ENCODE results near the gene UPK1A.
"Not testable (repeated sequence)": the region's sequence is repeated elsewhere in the genome, so short reads cannot be mapped to it uniquely, and the experiment has no call there.

UPK1A gene

DNA sequence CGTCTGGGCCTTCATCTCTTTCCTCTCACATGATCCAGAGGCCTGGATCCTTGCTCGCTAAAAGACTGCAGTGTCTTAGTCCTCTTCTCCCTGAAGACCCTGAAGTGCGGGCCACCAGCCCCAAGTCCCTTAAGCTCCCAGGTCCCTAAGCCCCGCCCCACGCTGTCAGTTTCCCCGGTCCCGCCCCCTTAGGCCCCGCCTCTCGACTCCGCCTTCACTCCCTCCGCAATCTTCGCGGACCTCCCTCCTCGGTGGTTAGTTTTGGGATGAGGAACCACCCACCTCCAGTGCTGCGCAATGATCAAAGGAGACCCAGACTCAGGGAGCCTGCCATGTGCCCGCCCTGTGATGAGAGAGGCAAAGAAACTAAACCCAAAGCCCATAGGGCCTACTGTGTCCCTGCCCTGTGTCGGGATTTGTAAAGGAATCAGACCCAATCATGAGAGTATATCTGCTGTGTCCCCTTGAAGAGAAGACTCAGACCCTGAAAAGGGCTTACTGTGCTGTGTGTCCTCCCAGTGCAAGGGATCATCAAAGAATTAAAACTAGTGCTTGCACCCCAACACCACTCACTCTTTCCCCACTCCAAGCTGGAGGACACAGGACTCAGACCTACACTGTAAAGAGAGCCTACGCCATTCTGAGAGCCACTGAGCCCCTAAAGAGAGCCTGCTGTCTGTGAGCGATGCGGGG, 21.2 kb upstream of the UPK1A start:
- peak; percentile 65 for DNase-seq (ENCODE audit: low read depth)

DNA sequence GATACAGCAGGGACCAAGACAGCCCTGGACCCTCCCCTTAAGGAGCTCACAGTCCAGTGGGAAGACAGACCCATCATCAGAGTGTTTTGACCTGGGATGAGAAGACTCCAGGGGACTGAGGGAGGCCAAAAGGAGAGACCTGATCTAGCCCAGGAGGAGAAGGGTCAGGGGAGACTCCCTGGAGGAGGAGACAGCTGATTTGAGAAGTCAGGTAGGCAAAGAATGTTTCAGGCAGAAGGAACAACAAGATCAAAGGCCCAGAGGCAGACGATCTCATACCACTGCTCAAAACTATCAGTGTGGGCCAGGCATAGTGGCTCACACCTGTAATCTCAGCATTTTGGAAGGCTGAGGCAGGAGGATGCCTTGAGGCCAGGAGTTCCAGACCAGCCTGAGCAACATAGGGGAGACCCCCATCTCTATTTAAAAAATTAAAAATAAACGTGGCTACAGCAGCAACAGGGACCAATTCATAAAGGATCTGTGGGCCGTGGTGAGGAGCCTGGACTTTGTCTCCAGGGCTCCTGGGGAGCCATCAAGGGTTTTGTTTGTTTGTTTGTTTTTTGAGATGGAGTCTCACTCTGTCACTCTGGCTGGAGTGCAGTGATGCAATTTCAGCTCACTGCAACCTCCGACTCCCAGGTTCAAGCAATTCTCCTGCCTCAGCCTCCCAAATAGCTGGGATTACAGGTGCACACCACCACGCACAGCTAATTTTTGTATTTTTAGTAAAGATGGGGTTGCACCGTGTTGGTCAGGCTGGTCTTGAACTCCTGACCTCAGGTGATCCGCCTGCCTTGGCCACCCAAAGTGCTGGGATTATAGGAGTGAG, 20.4 kb upstream of the UPK1A start:
- no peak for DNase-seq (ENCODE audit: low read depth)

GRCh38 chr19:35648017-35648961, 18.0 kb upstream of the UPK1A start, which contains the start of gene COX6B1:
COX6B1 (plus strand) TSS chr19:35648323; CDS start chr19:35651244, 2,921 bp downstream.
- DNase-seq (ENCODE audit: low read depth), result peak; percentile 87

- DNase-seq (ENCODE audit: low read depth), result no peak
Observed at GRCh38 chr19:35650581-35650980, 15.7 kb upstream of the UPK1A start.

DNA sequence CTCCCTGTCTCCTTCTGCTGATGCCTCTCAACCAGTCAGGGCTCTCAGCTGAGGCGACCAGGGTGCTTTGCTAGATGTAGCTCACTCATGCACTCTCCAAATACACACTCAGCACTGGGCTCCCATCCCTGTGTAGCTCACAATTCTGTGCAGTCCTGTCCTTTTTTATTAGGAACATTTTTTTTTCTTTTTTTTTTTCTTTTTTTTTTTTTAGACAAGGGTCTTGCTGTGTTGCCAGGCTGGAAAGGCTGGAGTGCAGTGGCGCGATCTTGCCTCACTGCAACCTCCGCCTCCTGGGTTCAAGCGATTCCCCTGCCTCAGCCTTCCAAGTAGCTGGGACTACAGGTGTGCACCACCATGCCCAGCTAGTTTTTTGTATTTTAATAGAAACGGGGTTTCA, 11.5 kb upstream of the UPK1A start:
- not testable (repeated sequence) for DNase-seq (ENCODE audit: low read depth)

- DNase-seq (ENCODE audit: low read depth), result no peak
Observed at GRCh38 chr19:35655600-35655999, 10.7 kb upstream of the UPK1A start.

- no peak for DNase-seq (ENCODE audit: low read depth)
Observed at GRCh38 chr19:35656700-35657099, 9.6 kb upstream of the UPK1A start.

- DNase-seq (ENCODE audit: low read depth), result no peak
Observed at GRCh38 chr19:35657904-35658700, 8.2 kb upstream of the UPK1A start.

DNA sequence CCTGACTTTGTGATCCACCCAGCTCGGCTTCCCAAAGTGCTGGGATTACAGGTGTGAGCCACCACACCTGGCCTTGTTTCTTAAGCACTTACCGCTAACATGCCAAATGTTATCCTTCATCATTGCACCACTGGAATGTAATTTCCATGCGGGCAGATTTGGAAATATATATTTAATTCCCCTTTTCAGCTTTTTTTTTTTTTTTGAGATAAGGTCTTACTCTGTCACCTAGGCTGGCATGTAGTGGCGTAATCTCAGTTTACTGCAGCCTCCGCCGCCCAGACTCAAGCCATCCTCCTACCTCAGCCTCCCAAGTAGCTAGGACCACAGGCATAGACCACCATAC, 4.3 kb upstream of the UPK1A start:
- DNase-seq (ENCODE audit: low read depth), result no peak

GRCh38 chr19:35663981-35664380, 2.3 kb upstream of the UPK1A start:
- DNase-seq (ENCODE audit: low read depth), result no peak

GRCh38 chr19:35665157-35665556, 1.2 kb upstream of the UPK1A start:
- DNase-seq (ENCODE audit: low read depth), result no peak

DNA sequence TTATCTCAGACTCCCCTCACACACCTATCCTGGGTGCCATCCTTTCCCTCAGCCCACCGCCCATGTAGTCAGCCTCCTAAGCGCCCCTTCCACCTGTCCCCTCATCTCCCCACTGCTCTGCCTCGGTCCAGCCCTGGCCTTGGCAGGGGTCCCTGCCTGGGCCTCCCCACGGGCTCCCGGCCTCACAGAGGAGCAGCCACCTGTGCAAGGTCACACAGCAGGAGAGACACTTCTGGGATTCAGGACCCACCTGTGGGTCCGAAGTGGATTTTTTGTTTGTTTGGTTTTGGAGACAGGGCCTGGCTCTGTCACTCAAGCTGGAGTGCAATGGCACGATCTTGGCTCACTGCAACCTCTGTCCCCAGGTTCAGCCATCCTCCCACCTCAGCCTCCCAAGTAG, 713 bp upstream of the UPK1A start:
- DNase-seq (ENCODE audit: low read depth), result no peak

DNA sequence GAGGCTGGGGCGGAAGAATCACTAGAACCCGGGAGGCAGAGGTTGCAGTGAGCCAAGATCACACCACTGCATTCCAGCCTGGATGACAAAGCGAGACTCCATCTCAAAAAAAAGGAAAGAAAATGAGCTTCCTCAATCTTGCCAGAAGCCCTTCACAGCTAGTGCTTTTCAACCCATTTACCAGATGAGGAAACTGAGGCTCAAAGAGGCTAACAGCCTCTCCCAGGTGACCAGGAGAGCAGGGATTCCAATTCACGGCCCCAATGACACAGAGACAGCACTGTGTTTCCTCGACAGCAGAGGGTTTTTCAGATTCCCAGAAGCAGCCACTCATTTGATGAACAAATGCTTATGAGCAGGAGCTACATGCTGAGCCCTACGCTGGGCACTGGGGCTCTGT, 3.2 kb downstream of the UPK1A start:
- no peak for DNase-seq (ENCODE audit: low read depth)

GRCh38 chr19:35669974-35670373, 3.7 kb downstream of the UPK1A start:
- DNase-seq (ENCODE audit: low read depth), result no peak

GRCh38 chr19:35670686-35671085, 4.4 kb downstream of the UPK1A start:
- no peak for DNase-seq (ENCODE audit: low read depth)

GRCh38 chr19:35671818-35672217, 5.5 kb downstream of the UPK1A start:
- DNase-seq (ENCODE audit: low read depth), result no peak

DNA sequence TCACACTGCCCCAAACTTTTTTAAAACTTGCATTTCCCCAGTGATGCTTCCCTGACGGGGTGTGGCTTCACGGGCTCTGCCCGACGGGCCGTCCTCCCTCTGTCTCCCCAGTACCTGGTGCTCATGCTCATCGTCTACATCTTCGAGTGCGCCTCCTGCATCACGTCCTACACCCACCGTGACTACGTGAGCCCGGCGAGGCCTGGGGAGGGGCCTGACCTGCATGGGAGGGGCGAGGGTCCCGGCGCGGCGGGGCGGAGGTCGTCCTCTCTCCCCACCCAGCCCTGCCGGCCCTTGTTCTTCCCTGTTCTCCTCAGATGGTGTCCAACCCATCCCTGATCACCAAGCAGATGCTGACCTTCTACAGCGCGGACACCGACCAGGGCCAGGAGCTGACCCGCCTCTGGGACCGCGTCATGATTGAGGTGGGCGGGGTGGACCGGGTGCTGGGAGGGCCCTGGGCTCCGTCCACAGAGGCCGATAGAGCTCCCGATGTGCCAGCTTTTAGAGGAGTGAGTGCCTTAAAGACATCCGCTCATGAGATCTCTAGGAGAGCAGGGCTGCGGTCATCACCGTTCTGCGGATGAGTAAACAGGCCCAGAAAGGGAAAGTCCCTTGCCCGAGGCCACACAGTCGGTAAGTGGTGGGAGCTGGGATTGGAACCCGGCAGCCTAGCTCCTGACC, 6.9 kb downstream of the UPK1A start:
- DNase-seq (ENCODE audit: low read depth), result peak; percentile 26

DNA sequence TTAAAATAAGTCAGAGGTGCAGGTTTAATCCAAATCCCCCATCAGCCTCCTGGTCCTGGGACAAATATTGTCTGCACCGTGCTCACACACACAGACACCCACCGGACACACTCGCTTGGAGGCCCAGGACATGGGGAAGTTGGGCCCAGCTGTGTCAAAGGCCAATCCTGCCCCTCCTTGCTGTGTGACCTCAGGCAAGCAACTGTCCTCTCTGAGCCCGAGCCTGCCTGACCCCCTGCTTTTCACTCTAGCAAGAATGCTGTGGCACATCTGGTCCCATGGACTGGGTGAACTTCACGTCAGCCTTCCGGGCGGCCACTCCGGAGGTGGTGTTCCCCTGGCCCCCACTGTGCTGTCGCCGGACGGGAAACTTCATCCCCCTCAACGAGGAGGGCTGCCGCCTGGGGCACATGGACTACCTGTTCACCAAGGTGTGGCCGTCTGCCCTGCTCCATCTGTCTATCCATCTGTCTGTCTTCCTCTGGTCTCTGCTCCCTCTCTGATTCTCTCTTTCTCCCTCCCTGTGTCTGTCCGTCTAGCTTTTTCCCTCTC, 9.3 kb downstream of the UPK1A start:
- no peak for DNase-seq (ENCODE audit: low read depth)

- DNase-seq (ENCODE audit: low read depth), result no peak
Observed at GRCh38 chr19:35689836-35690235, 23.5 kb downstream of the UPK1A start.

- not testable (repeated sequence) for DNase-seq (ENCODE audit: low read depth)
Observed at GRCh38 chr19:35691106-35691505, 24.8 kb downstream of the UPK1A start.

- no peak for DNase-seq (ENCODE audit: low read depth)
Observed at GRCh38 chr19:35692010-35692409, 25.7 kb downstream of the UPK1A start.
